GM23248 (cell line): ENCODE results near the gene RIOK1.

Experiments
- EZH2 ChIP-seq: fragments of 200-600 bp; sonication (generic); IDR thresholded peaks from 2 replicates; pipeline ENCODE4 v1.6.1; 2018; ENCODE audit warnings: antibody characterized with exemption, mild to moderate bottlenecking; ENCODE audit not compliant: insufficient read depth, poor library complexity, severe bottlenecking
- EZH2phosphoT487 ChIP-seq: fragments of 200-600 bp; sonication (generic); IDR thresholded peaks from 2 replicates; pipeline ENCODE4 v1.6.1; 2018; ENCODE audit warnings: antibody characterized with exemption, moderate library complexity, mild to moderate bottlenecking, low read depth; ENCODE audit not compliant: insufficient read depth

- no peak for TF ChIP-seq EZH2
- TF ChIP-seq EZH2phosphoT487, result no peak
Observed at GRCh38 chr6:7414811-7415210, 25.2 kb downstream of the RIOK1 start.
